Common myeloid progenitor, CD34-positive (primary cell): ENCODE data around the gene HOXD11.

Source experiments
- CTCF ChIA-PET: fragments of 350-600 bp; sonication (Branson Sonifier 250); formaldehyde crosslinking; loops from one replicate; lab custom pipeline; 2021; ENCODE audit warnings: antibody characterized with exemption; lab: Charles Lee
- POLR2A ChIA-PET: fragments of 350-600 bp; sonication (Branson Sonifier 250); formaldehyde crosslinking; loops from one replicate; lab custom pipeline; 2021; ENCODE audit warnings: antibody characterized with exemption; lab: Charles Lee
- DNase-seq, 3 donors: peaks; one replicate each; pipeline versions ENCODE4 v3.0.0 to v3.0.0-alpha.2; 2013
- H3K27ac ChIP-seq, 2 experiments: 1 replicate in 1 of 2; 2 replicates in 1 of 2; pipeline ENCODE4 v1.7.0; 2013; ENCODE audit warnings: inconsistent platforms in 2 of 2, low read length in 2 of 2, mild to moderate bottlenecking in 2 of 2, low read depth in 1 of 2, moderate library complexity in 1 of 2; ENCODE audit not compliant: severe bottlenecking in 2 of 2, insufficient read depth in 1 of 2, poor library complexity in 1 of 2
- H3K27me3 ChIP-seq, 5 experiments: replicated peaks in 2 of 5; 1 replicate in 3 of 5; 2 replicates in 2 of 5; pipeline versions ENCODE4 v1.6.1 to v1.7.0; 2013; ENCODE audit warnings: low read length in 4 of 5, mild to moderate bottlenecking in 2 of 5, moderate library complexity in 2 of 5, inconsistent platforms in 1 of 5; ENCODE audit not compliant: insufficient read depth in 5 of 5, control insufficient read depth in 4 of 5
- H3K36me3 ChIP-seq, 4 experiments: 1 replicate in 2 of 4; 2 replicates in 2 of 4; pipeline versions ENCODE4 v1.6.1 to v1.7.0; 2013; ENCODE audit warnings: low read length in 3 of 4, control low read depth in 1 of 4, mild to moderate bottlenecking in 1 of 4; ENCODE audit not compliant: control insufficient read depth in 4 of 4, insufficient read depth in 4 of 4
- H3K4me1 ChIP-seq, 4 experiments: 1 replicate in 3 of 4; 2 replicates in 1 of 4; pipeline versions ENCODE4 v1.6.1 to v1.7.1; 2013; ENCODE audit warnings: low read length in 3 of 4, mild to moderate bottlenecking in 3 of 4, control low read depth in 1 of 4, inconsistent platforms in 1 of 4, moderate library complexity in 1 of 4; ENCODE audit not compliant: control insufficient read depth in 4 of 4, insufficient read depth in 4 of 4; ENCODE audit errors: control extremely low read depth in 1 of 4
- H3K4me3 ChIP-seq, 7 experiments: 1 replicate in 4 of 7; 2 replicates in 3 of 7; pipeline versions ENCODE4 v1.5.1 to v1.7.0; 2013; ENCODE audit warnings: mild to moderate bottlenecking in 7 of 7, low read length in 6 of 7, moderate library complexity in 6 of 7, inconsistent platforms in 2 of 7, low read depth in 2 of 7, control low read depth in 1 of 7; ENCODE audit not compliant: insufficient read depth in 4 of 7, control insufficient read depth in 1 of 7; ENCODE audit errors: extremely low read depth in 1 of 7
- H3K9me3 ChIP-seq, 5 experiments: 1 replicate in 4 of 5; 2 replicates in 1 of 5; pipeline versions ENCODE4 v1.6.1 to v1.7.1; 2013; ENCODE audit warnings: low read length in 4 of 5, mild to moderate bottlenecking in 2 of 5, inconsistent platforms in 1 of 5, low read depth in 1 of 5, moderate library complexity in 1 of 5; ENCODE audit not compliant: control insufficient read depth in 4 of 5, insufficient read depth in 2 of 5; ENCODE audit errors: control extremely low read depth in 1 of 5
- WGBS: methylation state at CpG from one replicate; pipeline ENCODE4 v1.1.5; 2013; ENCODE audit not compliant: insufficient coverage; 5-methylcytosine and 5-hydroxymethylcytosine counted together

The HOXD11 gene

DNA sequence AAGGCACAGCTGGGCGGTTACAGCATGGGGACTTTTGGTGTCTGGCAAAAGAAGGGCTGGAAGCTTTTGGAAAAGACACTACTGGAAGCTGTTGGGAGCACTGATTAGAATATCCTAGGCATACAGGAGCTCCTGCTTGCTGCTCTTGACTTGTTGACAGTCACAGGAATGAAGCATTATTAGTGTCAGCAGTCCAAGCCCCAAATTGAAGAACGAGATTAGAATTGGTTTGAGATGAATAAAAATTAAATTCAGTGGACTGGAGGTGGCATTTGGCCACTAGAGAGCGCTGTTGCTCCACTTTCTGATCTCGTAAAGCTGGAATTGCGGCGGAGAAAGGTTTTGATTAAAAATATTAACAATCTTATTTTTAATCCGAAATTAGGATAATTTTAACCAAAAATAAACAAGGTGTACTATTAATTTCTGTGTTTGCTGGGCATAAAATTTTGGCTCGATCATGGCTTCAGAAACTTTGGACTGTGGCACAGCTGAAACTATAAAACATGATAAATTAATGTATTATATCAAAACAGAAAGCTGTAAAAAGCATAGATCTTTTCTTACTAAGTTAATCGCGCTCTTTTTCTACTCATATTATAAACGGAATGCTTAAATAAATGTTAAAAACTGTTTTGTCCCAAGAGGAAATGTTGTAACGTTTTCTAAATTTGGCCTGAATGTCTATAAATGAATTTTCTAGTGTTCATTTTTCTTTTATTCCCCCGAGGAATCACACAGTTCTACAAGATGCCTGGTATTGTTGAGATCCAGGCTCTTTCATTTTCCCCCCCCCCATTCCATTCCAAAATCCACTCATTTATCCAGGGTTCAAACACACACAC is 20.1 kb downstream of the HOXD11 start:
- DNase-seq: peak; percentile 72 to 86 (median 76)
- H3K27me3 ChIP-seq: peaks cover 22 to 99% (median 64%) of the 10 kb centered on the region in 5 experiments
- no peak overlapping the region for H3K27ac ChIP-seq
- peaks cover 3 to 25% (median 18%) of the 10 kb centered on the region in 4 experiments for H3K4me1 ChIP-seq
- no peak overlapping the region for H3K4me3 ChIP-seq
- 10% methylated on average over 2 of the region's 13 CpGs for WGBS
- CTCF ChIA-PET: interaction anchor here (0.6 to 4.6 kb wide), 32 partner anchors 9 to 1038 kb away, joined by 3 to 44 read pairs (median 4); partner anchors contain the start of gene HOXD12
- no peaks in the 10 kb centered on the region for H3K9me3 ChIP-seq
- POLR2A ChIA-PET: interaction anchor here (0.9 kb wide), 1 partner anchor 34 kb away, joined by 4 read pairs; no protein-coding TSS in a partner anchor
- H3K36me3 ChIP-seq: no peaks in the 10 kb centered on the region

DNA sequence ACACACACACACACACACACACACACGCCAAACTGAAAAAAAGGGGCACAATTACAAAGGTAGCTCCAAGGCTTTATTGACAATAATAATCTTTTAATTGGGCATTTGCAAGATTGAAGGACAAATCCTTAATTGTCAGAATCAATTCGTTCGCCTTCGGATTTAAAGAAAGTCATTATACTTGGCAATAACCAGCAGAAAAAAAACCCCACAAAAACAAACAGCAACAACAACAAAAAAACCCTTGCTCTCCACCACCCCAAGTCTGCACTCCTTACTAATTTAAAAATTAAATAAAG is 20.6 kb downstream of the HOXD11 start:
- DNase-seq: no peak
- peaks cover 26 to 99% (median 64%) of the 10 kb centered on the region in 5 experiments for H3K27me3 ChIP-seq
- no peaks in the 10 kb centered on the region for H3K36me3 ChIP-seq
- no peak overlapping the region for H3K4me3 ChIP-seq
- no peaks in the 10 kb centered on the region for H3K9me3 ChIP-seq
- H3K27ac ChIP-seq: no peak overlapping the region
- POLR2A ChIA-PET: no interaction called here
- CTCF ChIA-PET: interaction anchor here (0.9 to 4.6 kb wide), 18 partner anchors 11 to 1035 kb away, joined by 3 to 44 read pairs (median 5); partner anchors contain the start of gene HOXD12
- no CpG with 5 or more reads among the region's 4 CpGs for WGBS
- H3K4me1 ChIP-seq: peaks cover 4 to 19% (median 12%) of the 10 kb centered on the region in 4 experiments

DNA sequence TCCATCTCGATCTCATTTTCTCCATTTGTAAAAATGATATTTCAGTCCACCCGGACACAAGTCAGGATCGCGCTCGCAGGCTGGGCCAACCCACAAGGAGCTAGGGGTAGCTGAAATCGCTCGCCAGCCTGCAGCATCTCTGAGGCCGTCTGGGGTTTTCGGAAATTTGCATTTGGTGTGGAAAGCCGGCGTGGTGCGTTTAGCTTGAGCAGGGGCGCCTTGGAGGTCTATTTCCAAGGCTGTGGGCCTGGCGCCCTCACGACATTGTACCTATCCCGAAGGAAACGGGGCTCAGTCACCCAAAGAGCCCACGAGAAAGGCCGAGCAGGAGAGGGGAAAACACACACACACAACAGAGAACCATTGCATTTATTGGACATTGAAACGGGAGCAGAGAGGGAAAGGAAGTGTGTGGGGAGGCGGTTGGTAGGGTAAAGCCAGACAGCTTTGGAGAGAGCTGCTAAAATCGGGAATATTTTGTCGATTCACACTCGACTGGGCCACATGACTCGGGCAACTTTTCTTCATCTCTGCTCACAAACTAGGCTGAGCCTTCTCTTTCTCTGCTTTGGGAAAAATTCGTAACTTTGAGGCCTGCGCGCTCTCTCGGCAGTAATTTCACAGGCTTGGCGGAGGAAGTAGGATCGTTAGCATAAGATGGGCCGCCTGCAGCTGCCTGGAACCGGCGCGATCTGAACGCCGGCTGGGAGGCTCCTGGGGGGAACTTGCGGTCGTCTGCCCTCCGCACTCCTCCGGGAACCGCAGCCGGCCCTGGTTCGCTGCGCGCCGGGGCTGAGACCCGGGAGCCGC is 21.3 kb downstream of the HOXD11 start:
- H3K27ac ChIP-seq: no peak overlapping the region
- ChIA-PET POLR2A (no interaction called here), CTCF (interaction anchor here (0.8 to 4.6 kb wide), 13 partner anchors 11 to 1035 kb away, joined by 3 to 44 read pairs (median 5); partner anchors contain the start of gene HOXD12)
- H3K36me3 ChIP-seq: no peaks in the 10 kb centered on the region
- DNase-seq: peak in 1 of 3 donors; percentile 36
- no peaks in the 10 kb centered on the region for H3K9me3 ChIP-seq
- 8% methylated on average over 30 of the region's 49 CpGs for WGBS
- peaks cover 4 to 14% (median 9%) of the 10 kb centered on the region in 4 experiments for H3K4me1 ChIP-seq
- H3K4me3 ChIP-seq: no peak overlapping the region
- peaks cover 30 to 99% (median 69%) of the 10 kb centered on the region in 5 experiments for H3K27me3 ChIP-seq

DNA sequence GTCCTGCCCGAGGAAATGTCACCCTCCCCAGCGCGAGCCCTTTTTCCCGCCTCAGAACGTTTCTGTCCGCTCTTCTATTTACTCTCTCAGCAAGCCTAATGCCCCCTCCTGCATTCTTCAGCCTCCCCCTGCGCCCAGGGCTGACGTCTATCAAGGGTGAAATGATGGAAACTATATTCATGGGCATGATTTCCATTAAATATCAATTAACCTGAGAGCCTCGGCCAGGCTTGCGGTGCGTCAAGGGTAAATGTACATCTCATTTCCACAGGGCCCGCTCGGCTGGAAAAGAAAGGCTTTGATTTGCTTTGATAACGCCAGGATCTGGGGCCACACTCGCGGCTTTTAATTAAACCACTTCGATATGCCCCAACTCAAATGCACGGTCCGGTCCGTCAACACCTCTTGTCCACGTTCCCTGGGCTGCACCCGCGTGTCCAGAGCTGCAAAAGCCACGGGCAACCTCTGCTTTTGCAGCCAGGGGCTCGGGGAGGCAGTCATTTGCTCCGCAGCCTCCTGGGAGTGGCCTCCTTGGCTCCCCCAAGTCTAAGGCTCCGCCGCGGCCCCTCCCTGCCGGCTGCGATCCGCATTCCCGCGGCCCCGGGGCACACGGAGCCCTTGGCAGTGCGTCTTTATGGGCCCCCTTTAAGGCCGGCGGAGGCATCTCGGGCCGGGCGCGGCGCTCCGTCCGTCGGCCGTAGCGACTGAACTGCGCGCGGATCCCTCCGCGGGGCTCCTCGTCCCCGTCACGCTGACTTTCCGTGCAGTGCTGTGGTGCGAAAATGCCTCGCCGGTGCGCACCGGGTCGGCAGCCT is 22.1 kb downstream of the HOXD11 start, which contains the start of gene HOXD8:
Gene HOXD8 (plus strand): TSS at position 724 of the 815 bp plus-strand sequence. CDS start 662 bp downstream, outside the sequence.
- Histone ChIP-seq H3K4me3 (peak within 1 kb of the TSS in 3 of 7 experiments; percentile 16 to 26 (median 23)), H3K27ac (no peak within 1 kb of the TSS), H3K9me3 (no peaks in the 10 kb centered on the region), H3K4me1 (peaks cover 4 to 14% (median 9%) of the 10 kb centered on the region in 4 experiments), H3K36me3 (no peaks in the 10 kb centered on the region), H3K27me3 (peaks cover 36 to 99% (median 64%) of the 10 kb centered on the region in 5 experiments)
- WGBS: 4% methylated on average over 31 of the region's 64 CpGs
- peak; percentile 51 to 68 (median 53) for DNase-seq
- ChIA-PET CTCF (interaction anchor here (0.8 to 4.6 kb wide), 5 partner anchors 19 to 1020 kb away, joined by 3 to 32 read pairs (median 3); no protein-coding TSS in a partner anchor), POLR2A (no interaction called here)

DNA sequence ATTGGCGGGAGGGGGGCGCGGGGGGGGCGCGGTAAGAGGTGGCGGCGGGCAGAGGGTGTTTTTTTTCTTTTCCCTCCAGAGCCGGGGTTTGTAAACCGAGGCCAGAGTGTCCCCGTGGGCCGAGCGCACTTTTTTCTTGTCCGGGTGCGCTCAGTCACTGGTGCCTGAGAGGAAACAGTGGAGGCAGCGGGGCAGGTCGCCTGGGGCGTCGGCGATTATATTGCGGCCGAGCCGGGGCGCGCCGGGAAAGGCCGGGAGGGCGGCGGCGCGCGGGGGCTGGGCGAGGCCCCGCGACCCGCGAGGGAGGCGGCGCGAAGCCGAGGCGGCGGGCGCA is 22.7 kb downstream of the HOXD11 start:
- Histone ChIP-seq H3K4me3 (peak overlapping the region in 2 of 7 experiments; percentile 23 to 26), H3K27ac (no peak overlapping the region), H3K36me3 (no peaks in the 10 kb centered on the region), H3K4me1 (peaks cover 4 to 14% (median 9%) of the 10 kb centered on the region in 4 experiments), H3K9me3 (no peaks in the 10 kb centered on the region), H3K27me3 (peaks cover 40 to 99% (median 63%) of the 10 kb centered on the region in 5 experiments)
- ChIA-PET CTCF (interaction anchor here (1.0 kb wide), 1 partner anchor 505 kb away, joined by 3 read pairs; no protein-coding TSS in a partner anchor), POLR2A (no interaction called here)
- WGBS: under 1% methylated on average over 36 of the region's 43 CpGs
- no peak for DNase-seq
